Measurements from ENCODE around the gene ETV6.
"Not testable (repeated sequence)": the region's sequence is repeated elsewhere in the genome, so short reads cannot be mapped to it uniquely, and the experiment has no call there.

ETV6 gene

DNA sequence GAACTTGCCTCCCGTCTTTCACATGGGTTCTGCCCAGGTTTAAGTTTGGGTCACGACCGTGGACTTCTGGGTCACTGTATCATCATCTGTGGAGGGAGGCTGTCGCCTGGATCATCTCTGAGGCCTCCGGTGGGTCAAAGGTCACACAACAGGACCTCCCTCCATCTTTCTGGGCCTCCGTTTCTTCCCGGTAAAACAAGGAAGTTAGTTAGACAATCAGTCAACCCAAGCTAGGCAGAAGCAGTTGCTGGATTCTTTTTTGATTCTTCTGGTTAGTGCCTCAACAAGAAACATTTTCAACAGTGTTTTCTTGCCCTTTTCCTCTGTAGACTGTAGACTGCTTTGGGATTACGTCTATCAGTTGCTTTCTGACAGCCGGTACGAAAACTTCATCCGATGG is 234.6 kb downstream of the ETV6 start:
- DNase-seq (ENCODE audit: low read depth in 2 of 2) = no peak

DNA sequence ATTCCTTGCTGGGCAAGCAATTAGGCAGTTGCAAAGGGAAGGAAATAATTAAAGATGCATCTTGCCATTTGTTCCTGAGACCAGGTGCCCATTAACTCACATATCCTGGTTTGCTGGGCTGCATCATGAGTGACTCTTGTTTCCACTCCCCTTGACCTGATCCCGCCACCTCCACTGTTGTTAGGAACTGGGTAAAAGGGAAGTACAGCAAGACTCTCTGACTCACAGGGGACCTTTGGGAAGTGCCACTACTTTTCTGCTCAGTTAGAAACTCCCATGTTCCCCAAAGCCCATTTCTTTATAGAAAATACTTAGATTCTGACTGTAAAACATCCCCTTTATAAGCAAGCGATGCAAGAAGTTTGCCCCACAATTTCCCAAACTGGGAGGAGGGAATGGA is 235.2 kb downstream of the ETV6 start:
- DNase-seq (ENCODE audit: low read depth in 2 of 2) = no peak

GRCh38 chr12:11885261-11886038 is 236.0 kb downstream of the ETV6 start:
- no peak for DNase-seq (ENCODE audit: low read depth in 2 of 2)

GRCh38 chr12:11886339-11886738 is 236.9 kb downstream of the ETV6 start:
- no peak for DNase-seq (ENCODE audit: low read depth in 2 of 2)

GRCh38 chr12:11888029-11888428 is 238.6 kb downstream of the ETV6 start:
- no peak for DNase-seq (ENCODE audit: low read depth in 2 of 2)

- DNase-seq (ENCODE audit: low read depth in 2 of 2) = no peak
Observed at GRCh38 chr12:11891346-11891745, 241.9 kb downstream of the ETV6 start.

GRCh38 chr12:11891754-11892386 is 242.4 kb downstream of the ETV6 start:
- no peak for DNase-seq (ENCODE audit: low read depth in 2 of 2)

DNA sequence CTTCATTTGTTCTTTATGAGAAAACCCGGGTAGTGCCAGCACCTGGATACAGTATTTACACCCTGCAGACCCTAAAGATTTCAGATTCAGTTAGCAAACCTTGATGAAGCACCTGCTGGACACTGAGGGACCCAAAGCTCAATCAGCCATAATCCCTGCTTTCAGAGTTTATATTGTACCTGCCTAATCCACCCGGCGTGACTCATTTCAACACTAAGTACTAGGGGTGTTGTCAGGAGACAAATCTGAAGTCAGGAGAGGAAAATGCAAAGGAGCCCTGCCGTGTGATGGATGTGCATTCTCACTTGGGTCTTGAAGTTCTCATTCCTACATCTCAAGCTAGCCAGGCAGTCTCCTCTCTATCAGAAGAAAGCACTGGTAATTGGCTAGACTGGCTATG is 244.5 kb downstream of the ETV6 start:
- no peak for DNase-seq (ENCODE audit: low read depth in 2 of 2)

GRCh38 chr12:11894890-11895289 is 245.4 kb downstream of the ETV6 start:
- no peak for DNase-seq (ENCODE audit: low read depth in 2 of 2)

DNA sequence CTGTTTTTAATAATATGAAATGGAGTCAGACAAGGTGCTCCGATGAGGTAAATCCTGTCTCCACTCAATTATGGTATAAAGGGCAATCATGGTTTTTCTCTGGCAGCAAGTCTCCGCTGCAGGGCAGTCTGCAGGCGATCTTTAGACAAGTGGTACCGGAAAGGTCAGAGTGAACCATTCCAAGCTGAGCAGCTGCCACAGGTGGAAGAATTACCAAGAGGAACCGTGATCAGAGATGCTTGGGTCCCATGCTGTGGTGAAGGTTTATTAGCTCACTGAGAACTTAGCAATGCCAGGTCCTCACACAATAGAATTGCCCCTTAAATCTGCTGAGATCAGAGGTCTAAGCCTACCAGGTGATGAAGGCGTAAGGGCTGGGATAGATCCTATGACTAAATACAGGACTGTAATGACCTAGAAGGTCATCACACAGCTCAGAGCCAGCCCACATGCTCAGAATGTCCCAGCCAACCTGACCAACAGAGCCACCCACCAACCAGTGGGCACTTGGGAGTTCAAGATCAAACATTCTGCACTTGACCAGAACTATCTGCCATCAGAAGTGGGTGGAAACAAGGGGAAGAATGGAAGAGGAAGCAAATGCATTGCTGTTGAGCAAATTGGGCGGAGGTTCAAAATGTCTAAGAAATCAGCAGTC is 246.1 kb downstream of the ETV6 start:
- DNase-seq (ENCODE audit: low read depth in 2 of 2) = no peak

GRCh38 chr12:11896417-11896929 is 247.0 kb downstream of the ETV6 start:
- no peak for DNase-seq (ENCODE audit: low read depth in 2 of 2)

GRCh38 chr12:11897923-11898322 is 248.4 kb downstream of the ETV6 start:
- no peak for DNase-seq (ENCODE audit: low read depth in 2 of 2)

DNA sequence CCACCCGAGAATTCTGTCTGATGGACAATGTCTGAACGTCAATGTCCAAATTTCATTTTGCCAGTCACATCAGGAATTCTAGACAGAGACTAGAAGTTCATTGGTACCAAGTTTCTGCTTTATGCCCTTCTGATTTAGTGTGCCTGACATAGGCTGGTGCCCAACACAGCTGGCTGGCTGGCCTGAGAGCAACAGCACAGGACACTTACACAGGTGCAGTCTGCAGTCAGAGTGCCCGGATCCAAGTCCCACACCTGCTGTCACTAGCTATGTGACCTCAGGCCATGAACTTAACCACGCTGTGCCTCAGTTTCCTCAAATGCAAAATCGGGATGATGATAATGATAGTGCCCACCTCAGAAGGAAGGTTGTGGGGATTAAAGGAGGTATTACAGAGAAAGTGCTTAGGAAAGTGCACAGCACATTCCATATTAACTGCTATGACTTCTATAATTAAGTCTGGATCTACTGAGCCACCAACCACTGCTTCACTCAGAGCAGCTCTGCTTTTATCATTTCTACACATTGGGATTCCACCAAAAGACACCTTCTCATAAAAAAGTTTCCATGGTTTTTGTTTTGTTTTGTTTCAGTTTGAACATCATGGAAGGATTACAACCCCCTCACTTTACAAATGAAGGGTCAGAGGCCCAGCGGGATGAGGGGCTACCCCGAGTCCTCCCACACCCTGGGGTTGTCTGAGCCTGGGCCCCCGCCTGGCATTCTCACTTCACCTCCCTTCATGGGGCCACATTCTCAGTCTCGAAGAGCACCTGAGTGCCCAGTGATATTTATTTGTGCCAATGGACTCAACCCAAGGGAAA is 252.4 kb downstream of the ETV6 start:
- DNase-seq (ENCODE audit: low read depth in 2 of 2) = peak in 1 of 2 donors; percentile 41

DNA sequence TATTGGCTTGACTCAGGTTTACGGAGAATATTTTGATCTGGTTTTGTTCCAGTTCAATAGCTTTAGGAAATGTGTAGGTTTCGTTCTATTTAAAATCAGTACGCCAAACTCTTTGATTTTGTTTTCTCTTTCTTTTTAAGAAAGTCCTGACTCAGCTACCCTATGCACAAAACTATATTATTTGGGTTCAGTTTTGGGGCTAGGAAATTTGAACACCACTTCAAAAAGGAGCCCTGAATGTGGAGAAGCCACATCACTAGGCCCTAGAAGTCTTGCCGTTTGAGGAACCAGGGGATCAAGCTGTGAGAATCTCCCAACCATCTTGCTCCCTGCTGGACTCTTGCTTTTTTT is 253.0 kb downstream of the ETV6 start:
- DNase-seq (ENCODE audit: low read depth in 2 of 2) = no peak

GRCh38 chr12:11904124-11904523 is 254.7 kb downstream of the ETV6 start:
- DNase-seq (ENCODE audit: low read depth in 2 of 2) = no peak

DNA sequence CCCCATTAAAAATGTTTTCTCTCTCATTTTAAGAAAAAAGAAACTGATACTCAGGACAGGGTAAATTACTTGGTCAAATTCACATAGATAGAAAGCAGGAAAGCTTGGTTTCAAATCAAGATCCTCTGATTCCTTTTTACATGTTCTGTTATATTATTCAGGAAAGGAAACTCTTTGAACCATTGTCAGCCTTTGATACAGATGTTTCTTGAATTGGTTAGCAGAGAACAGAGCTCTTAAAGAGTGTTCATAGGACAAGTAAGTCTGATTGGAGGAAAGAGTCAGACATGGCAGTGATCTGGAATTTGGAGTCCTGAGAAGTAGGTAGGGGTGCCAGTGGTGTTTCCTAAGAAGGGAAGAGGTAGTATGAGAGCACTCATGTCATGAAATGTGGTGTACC is 256.1 kb downstream of the ETV6 start:
- no peak for DNase-seq (ENCODE audit: low read depth in 2 of 2)

GRCh38 chr12:11906286-11906935 is 256.9 kb downstream of the ETV6 start:
- DNase-seq (ENCODE audit: low read depth in 2 of 2) = no peak

DNA sequence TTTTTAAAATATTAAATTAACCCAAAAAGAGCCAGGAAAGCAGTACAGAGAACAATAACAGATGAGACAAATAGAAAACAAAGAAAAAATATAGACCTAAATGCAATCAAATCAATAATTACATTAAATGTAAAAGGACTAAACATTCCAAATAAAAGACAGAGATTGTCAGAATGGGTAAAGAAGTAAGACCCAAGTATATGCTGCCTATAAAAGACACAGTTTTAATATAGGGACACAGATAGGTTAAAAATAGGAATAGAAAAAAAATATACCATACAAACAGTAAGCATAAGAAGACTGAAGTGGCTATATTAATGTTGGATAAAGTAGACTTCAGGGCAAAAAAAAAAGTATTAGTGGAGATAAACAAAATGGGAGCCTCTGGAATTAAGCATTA is 258.2 kb downstream of the ETV6 start:
- DNase-seq (ENCODE audit: low read depth in 2 of 2) = no peak

- not testable (repeated sequence) for DNase-seq (ENCODE audit: low read depth in 2 of 2)
Observed at GRCh38 chr12:11909406-11909805, 259.9 kb downstream of the ETV6 start.

DNA sequence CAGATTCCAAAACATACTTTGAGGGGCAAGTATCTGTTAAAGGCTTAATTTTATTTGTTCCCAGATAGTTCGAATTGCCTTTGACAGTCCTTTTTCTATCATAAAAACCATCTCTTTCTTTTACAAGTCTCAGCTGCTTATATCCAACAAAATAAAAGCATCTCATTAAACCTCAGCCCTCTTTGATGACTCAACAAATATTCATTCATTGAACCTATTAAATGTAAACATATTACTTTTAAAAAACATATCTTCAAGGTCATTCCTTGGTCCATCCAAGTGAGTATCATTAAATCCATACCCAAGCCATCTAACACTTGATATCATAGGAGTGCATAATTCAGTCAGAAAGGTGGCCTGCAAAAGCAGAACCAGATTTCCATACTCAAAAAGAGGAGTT is 266.6 kb downstream of the ETV6 start:
- DNase-seq (ENCODE audit: low read depth in 2 of 2) = no peak

DNA sequence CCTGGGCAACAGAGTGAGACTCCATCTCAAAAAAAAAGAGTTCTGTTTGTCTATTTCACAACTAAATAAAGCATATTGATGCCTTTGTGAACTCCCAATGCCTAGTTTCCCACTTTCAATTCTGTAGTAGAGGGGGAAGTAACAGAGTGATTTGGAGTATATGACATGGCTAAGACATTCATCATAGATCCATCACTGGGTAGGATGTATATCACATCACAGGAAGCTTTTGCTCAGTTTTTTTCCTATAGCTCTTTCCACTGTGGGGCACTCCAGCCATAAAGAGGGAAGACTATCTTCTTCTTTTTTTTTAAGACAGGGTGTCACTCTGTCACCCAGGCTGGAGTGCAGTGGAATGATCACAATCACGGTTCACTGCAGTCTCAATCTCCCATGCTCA is 267.3 kb downstream of the ETV6 start:
- no peak for DNase-seq (ENCODE audit: low read depth in 2 of 2)

- DNase-seq (ENCODE audit: low read depth in 2 of 2) = no peak
Observed at GRCh38 chr12:11917501-11917900, 268.0 kb downstream of the ETV6 start.

All from stimulated activated CD4-positive, alpha-beta T cell treated with anti-CD3 and anti-CD28 coated beads, Interleukin-1b, Interleukin-23, amount 100 ng/mL, for 4 hours (primary cell).